ENCODE measurements around the gene PACRG. TPM values are rescaled to one million over a fixed set of nuclear protein-coding genes. Genes with fewer than 3 reads are reported as not detected.

Gene PACRG
- total and polyA plus RNA-seq, 2 of the 4 experiments (the other 2 are of a cell fraction): not detected

DNA sequence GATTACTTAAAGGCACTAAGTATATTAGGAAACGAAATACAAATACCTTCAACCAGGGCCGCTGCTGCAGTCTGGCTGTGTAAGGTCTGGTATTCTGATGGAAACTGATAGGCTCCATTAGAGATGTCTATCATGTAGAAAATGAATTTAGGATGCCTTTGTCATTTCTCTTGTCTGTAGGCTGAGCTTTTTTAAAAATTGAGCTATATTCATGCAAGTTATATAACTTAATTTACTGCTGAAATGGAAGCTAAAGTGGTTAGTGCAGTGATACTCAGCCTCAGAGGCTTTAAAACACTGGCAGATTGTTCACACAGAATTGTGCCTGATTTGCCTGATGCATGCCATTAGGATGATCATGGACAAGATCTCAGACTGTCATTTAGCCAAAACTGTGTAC lies 400.6 kb downstream of the PACRG start:
- no TSS peak for BruUV-seq (replicated peaks)
- H2AK9ac ChIP-seq (replicated peaks; ENCODE audit: low read depth, low read length, poor library complexity): no peak overlapping the region
- H2AFZ ChIP-seq (replicated peaks; ENCODE audit: low read length, poor library complexity): no peak overlapping the region

More for the DNA sequence above, 400.6 kb downstream of the PACRG start:
- no peak overlapping the region for H4K5ac ChIP-seq (ENCODE audit: low read depth, low read length)
- H3K27me3 ChIP-seq (ENCODE audit: control insufficient read depth, insufficient read depth, low read length): no peaks in the 10 kb centered on the region
- no peak overlapping the region for H3K23ac ChIP-seq (ENCODE audit: low read depth, low read length)
- no peak overlapping the region for H3K56ac ChIP-seq (ENCODE audit: extremely low read depth, insufficient read depth, low read length)
- H2BK120ac ChIP-seq (ENCODE audit: low read depth, low read length): no peak overlapping the region
- H3K18ac ChIP-seq (ENCODE audit: low read depth, low read length): no peak overlapping the region
- no peaks in the 10 kb centered on the region for H4K20me1 ChIP-seq (ENCODE audit: insufficient read depth, low read length)
- DNase-seq (no peak), ATAC-seq (ENCODE audit: low read depth) (no peak)
- H3K4me1 ChIP-seq (ENCODE audit: control insufficient read depth, insufficient read depth, low read length): no peaks in the 10 kb centered on the region
- no peak overlapping the region for H3K9ac ChIP-seq (ENCODE audit: low read depth, low read length)
- no peak overlapping the region for H2BK15ac ChIP-seq (ENCODE audit: low read depth, low read length)
- H3K9me1 ChIP-seq (ENCODE audit: insufficient read depth, low read length): no peaks in the 10 kb centered on the region
- H3K4ac ChIP-seq (ENCODE audit: low read depth, low read length): no peak overlapping the region
- dilution Hi-C loops (cut with HindIII; ENCODE audit: low sequenced_read_pairs, unreplicated experiment): no loop called here
- no peak overlapping the region for H2BK20ac ChIP-seq (ENCODE audit: low read depth, low read length)
- in situ Hi-C loops (cut with MboI; ENCODE audit: low sequenced_read_pairs): no loop called here
- H3K9me3 ChIP-seq (ENCODE audit: control insufficient read depth, insufficient read depth, low read length): peaks cover 15% of the 10 kb centered on the region
- H3K4me2 ChIP-seq (ENCODE audit: low read depth, low read length): no peak overlapping the region
- H2BK5ac ChIP-seq (ENCODE audit: low read depth, low read length, poor library complexity, severe bottlenecking): no peak overlapping the region
- no CpG with 5 or more reads among the region's 2 CpGs for WGBS, 2 experiments (ENCODE audit: extremely low coverage in 2 of 2, insufficient read length in 1 of 2)
- intact Hi-C loops (cut with micrococcal nuclease): no loop called here
- H3K27ac ChIP-seq (ENCODE audit: insufficient read depth, low read length): no peak overlapping the region
- H3K36me3 ChIP-seq (ENCODE audit: control insufficient read depth, insufficient read depth, low read length): no peaks in the 10 kb centered on the region
- no peak overlapping the region for H4K91ac ChIP-seq (ENCODE audit: insufficient read depth, low read depth, low read length)
- H3K14ac ChIP-seq (replicated peaks; ENCODE audit: low read depth, low read length): no peak overlapping the region
- H2AK5ac ChIP-seq (ENCODE audit: low read depth, low read length): no peak overlapping the region
- no peak overlapping the region for H4K8ac ChIP-seq (ENCODE audit: low read depth in 2 of 2, low read length in 2 of 2)
- no peak for TF ChIP-seq CHD1 (IDR thresholded peaks at IDR 0.05; ENCODE audit: low read depth, low read length)
- TF ChIP-seq, protein P1, sequence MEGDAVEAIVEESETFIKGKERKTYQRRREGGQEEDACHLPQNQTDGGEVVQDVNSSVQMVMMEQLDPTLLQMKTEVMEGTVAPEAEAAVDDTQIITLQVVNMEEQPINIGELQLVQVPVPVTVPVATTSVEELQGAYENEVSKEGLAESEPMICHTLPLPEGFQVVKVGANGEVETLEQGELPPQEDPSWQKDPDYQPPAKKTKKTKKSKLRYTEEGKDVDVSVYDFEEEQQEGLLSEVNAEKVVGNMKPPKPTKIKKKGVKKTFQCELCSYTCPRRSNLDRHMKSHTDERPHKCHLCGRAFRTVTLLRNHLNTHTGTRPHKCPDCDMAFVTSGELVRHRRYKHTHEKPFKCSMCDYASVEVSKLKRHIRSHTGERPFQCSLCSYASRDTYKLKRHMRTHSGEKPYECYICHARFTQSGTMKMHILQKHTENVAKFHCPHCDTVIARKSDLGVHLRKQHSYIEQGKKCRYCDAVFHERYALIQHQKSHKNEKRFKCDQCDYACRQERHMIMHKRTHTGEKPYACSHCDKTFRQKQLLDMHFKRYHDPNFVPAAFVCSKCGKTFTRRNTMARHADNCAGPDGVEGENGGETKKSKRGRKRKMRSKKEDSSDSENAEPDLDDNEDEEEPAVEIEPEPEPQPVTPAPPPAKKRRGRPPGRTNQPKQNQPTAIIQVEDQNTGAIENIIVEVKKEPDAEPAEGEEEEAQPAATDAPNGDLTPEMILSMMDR (conservative IDR thresholded peaks at IDR 0.05; ENCODE audit: low read depth, low read length): no peak
- no peak for TF ChIP-seq POLR2A (IDR thresholded peaks at IDR 0.05; ENCODE audit: low read depth, low read length)
- no peak overlapping the region for H3K4me3 ChIP-seq (ENCODE audit: insufficient read depth, low read depth, low read length)
- POLR2A ChIA-PET (ENCODE audit: unreplicated experiment): no interaction called here
- no peaks in the 10 kb centered on the region for H3K79me1 ChIP-seq (ENCODE audit: low read depth in 1 of 2, low read length in 2 of 2)
- CTCF ChIA-PET: no interaction called here
